Measurements from ENCODE around the gene RGS8.

RGS8 gene

DNA sequence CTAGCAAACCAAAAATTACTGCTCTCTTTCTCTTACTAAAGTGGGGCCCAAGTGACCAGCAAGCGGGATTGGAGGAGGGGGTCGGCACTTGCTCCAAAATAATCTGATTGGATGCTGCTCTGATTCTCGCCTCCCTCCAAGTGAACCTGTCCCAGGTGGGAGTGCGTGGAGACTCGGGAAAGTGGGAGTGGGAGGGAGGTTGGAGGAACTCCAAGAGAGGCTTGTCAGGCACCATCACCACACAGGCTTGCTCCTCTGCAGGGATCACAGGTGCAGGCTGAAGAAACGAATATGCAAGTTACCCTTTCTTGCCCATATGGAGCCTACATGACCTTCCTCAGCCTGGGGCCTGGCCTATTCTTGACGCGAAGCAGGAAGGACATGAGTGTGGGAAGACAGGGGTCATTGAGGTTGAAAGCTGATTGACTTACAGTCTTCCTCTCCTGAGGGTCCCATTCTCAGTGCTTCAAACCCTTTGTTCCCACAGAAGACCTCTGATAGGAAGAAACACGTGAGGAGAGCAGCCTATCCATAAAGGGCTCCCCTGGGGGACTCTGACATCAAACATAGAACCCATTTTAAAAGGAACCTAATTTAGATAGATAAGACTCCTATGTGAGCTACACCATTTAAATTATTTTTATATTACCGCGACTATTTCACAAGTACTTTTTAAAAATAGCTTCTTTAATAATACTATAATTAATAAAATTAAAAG lies 14.2 kb downstream of the RGS8 start:
- no peak for DNase-seq

DNA sequence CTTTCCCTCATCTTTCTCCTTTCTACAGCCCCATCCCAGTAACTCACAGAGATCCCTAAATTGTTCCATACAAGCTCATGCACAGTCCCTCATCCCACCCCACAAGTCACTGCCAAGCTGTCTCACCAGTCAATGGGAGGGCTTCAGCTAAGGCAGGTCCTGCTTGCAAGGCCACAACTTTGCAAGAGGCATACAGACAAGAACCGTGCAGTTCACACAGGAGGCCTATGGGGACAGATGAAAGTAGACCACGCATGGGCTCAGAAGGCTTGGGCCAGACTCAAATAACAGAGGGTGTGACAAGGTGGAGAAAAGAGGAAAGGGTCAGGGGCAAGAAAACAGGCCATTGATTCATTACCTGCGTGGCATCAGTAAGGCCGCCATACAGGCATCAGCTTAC lies 15.1 kb downstream of the RGS8 start:
- DNase-seq = no peak

DNA sequence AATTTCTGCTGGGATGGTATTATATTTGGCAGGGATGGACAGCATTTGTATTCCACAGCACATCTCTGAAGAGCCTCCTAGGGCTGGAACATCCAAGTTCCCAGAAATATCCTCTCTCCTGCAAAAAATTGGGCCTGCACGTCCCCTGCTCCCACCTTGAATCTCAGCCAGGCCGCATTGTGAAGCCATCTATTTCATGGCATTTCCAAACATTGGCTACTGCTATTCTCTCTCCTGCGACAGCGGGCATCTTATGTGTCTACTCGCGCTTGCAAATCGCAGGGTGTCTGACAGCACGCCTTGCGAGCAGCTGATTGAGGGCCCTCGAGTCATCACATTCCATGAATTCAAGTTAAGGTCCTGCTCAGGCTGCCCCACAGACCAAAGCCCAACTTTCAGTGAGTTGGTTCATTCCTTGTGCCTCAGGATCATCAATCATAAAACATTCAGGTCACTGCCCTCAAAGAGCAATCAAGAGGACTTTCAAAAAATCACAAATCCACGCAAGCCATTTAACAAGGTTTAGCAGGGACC lies 15.8 kb downstream of the RGS8 start:
- no peak for DNase-seq

DNA sequence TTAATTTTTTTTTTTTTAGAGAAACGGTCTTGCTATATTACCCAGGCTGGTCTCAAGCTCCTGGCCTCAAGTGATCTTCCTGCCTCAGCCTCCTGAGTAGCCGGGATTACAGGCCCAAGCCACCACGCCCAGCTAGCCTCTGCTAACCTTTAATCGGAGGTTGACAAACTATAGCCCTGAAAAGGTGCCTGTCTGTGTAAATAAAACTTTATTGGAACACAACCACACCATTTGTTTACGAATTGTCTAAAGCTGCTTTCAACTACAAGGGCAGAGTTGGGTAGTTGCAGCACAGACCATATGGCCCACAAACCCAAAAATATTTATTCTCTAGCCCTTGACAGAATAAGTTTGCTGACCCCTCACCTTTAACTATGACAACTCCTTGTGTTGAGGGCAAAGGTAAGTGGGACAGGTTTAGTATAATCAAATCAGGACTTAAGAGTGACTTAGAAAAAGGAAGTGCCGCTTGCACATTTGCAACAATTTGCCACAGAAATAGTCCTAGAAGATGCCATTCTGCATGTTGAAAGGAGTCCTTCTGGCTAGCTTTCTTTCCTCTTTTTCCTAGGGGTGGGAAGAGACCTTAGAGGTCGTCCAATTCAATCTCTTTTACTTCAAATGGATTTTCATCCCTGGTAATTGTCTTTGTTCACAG lies 16.4 kb downstream of the RGS8 start:
- no peak for DNase-seq

DNA sequence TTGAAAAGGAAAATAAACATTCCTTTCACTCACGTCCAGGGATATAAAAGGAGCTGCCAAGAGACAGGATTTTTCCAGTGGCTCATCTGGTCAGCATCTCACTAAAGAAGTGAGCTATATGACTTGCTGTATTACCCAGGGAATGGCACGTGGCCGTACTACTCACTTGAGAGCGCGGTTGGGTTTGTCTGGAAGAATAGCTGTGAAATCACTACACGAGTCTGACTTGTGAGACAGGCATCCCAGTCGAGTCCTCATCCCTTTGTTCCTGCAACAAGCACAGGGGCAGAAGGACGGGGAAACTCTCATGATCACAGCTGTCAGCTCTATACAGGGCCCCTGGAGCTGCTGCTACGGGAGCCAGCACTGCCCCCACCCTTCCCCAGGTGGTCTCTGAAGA lies 17.7 kb downstream of the RGS8 start:
- no peak for DNase-seq

DNA sequence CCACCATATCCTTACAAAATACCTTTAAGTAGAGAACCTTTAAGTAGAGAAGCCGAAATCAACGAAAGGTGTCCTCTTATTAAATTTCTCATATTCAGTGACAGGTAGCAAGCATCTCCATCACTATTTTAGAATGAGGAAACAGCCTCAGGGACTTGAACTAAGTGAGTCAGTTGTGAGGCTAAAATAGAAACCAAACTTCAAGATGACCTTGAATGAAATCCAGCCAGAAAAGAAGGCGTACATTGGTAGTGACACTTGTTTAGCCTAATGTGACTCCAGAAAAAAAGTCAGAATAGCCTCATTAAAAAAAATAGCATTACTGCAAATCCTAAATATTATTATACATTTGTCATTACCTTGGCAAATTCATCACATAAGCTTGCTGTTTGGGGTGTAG lies 20.1 kb downstream of the RGS8 start:
- DNase-seq = no peak

DNA sequence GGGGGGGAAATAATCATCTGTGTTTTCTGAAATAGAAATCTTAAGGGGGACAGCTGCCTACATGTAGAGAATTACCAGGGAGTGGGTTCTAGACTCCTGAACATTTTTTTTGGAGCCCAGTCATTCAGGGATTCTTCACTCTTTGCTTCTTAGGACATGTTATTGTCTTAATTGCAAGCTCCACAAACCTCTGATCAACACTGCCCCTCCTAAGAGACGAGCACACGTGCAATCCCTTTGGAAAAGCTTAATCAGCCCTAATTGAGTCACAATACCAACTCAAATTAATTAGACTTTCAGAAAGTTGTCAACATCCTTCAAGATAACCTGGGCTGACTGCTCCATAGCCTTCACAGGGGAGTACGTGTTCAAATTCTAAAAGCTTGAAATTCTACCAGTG lies 21.4 kb downstream of the RGS8 start:
- DNase-seq = no peak

DNA sequence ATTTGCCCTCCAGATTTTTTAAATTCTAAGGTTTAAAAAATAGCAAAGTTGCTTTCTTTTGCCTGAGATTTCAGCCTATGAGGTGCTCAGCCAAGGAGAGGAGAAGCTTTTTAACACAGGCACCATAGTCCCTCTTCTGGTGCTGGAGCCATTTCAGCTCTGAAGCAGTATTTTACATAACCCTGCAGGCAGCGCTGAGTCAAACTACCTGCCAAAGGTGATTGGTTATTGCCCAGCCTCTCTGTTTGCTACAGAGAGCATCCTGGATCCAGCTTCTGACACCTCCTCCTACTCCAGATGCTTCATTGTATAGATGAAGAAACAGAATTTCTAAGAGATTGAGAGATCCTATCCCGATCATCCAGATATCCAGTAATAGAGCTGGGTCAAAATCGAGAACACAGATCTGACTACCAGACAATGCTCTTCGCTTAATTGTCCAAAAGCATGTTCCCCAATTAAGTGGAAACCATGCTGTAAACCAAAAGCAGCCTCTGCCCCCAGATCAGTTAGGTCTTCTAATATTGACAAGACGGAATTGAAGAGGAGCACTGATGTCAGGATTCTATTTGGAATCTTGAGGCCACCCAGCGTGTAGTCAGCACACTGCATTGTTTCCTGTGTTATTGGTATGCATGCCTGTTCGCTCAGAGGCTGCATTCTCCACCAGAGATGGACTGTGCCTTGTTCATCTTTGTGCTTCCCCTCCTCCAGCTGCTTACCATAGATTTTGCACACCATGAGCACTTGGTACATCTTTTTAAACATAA lies 22.1 kb downstream of the RGS8 start:
- no peak for DNase-seq

DNA sequence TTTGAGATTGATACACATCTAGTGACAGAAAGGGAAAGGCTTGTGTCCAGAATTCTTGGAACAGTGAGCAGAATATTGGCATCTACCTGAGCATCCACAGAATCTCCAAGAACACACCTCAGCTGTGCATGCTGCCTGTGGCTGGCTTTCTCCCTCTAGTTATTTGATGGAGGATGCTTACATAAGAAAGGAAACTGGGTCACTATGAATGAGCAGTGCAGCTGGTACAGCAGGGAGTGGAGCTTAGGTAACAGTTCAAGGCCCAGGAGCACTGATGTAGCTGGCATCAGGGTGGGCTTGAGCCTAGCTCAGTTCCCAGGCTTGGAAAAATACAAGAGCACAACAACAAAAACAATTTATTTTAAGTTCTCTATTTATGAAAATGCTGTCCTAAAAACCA lies 26.3 kb downstream of the RGS8 start:
- DNase-seq = no peak

DNA sequence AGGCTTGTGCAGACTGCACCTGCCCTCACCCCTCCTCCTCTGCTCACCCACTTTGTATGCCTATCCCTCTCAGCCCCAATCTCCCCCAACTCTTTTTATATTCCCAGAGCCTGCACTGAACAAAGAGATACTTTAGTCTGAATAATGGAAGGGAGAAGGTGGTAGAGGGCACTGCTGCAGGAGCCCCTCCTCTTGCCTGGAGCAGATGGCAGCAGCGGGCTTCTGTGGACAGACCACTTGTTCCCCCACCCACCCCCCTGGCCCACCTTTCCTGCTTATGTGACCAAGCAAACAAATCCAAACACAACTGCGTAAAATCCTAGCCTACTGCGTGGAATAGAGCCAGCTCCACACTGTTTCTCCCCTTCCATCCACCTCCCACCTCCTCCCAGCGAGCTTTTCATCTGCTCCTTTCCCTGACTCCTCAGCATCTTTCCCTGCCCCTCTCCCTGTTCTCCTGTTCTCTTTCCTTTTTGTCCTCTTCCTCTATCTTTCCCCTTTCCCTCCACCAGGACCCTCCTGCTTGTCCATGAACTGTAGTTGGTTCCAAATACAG lies 27.5 kb downstream of the RGS8 start:
- no peak for DNase-seq

DNA sequence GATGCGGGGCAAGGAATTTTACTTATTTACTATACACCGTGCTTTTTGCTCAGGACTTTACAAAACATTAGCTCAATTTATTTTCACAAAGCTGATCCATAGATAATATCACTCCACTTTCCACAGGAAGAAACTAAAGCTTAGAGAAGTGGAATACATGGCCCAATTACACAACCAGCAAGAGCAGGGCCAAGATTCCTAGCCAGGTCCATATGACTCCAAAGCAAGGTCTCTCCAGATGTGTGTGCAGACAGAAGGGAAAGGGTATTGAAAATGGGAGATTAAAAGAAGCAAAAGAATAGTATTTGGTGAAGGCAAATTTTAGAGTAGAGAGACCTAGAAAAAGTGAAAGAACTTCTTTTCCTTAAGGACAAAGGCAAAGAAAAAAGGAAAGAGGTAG lies 30.4 kb downstream of the RGS8 start:
- no peak for DNase-seq

DNA sequence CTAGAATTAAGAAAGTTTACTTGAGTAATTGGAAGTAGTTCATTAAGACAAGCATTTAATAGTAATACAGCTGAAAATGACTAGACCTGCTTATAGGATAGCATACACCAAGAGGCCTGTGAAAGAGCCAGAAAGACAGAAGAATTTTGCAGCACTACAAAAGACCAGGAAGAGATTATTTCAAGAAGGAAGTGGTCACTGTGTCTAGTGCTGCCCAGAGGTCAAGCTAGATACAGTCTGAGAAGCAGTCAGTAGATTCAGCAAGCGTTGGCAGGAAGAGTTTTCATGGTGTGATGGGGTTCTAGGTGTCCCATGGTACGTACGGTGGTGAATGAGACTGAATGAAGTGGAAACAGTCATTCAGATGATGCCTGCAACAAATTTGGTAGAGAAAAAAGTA lies 31.5 kb downstream of the RGS8 start:
- no peak for DNase-seq

DNA sequence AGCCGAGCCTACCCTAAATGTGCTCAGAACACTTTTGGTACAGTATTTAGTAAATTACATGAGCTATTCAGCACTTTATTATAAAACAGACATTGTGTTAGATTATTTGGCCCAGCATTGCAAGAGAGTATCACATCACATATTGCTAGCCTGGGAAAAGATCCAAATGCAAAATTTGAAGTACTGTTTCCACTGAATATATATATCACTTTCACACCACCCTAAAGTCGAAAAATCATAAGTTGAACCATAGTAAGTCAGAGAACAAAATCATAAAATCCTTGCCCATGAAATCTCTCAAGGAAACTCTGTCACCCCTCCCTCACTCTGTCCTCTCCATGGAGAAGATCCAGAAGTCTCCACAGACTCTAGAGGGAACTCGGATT lies 33.1 kb downstream of the RGS8 start:
- DNase-seq = no peak

DNA sequence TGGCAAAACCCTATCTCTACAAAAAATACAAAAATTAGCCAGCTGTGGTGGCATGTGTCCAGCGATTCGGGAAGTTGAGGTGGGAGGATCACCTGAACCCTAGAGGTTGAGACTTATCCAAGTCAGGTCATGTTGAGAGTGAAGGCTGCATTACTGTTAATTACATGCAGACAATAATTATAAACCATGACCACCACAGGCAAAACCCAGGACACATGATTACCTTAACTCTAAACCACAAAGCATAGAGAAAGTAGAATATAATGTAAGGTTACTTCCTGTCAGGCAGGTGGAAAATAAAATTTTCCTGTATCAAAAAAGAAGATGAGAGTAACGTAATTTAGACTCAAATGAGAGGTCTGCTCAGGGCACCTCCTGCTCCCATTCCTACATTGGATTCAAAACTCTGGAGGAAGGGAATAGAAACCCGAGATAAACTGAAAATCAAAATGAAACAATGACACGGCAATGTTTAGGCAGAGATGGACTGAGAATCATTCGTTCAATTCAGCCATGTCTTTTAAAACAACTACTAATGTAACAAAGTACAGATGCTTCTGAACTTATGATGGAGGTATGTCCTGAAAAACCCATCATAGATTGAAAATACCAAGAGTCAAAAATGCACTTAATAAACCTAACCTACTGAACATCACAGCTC lies 33.6 kb downstream of the RGS8 start:
- DNase-seq = no peak

DNA sequence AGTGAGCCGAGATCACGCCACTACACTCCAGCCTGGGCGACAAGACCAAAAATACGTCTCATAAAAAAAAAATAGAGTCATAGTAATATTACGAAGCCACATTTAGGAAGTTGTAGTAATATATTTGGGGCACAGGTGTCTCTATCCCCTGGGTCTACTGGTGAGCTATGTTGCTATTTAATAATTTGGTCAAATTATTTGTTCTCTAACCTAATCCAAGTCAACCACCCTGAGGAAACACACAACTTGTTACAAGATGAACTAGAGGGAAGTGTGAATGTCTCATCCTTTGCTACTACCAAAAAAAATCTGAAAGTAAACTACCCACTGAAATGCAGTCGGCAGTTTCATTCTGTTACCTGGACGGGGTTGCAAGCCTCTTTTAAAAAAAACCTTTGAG lies 35.3 kb downstream of the RGS8 start:
- no peak for DNase-seq

DNA sequence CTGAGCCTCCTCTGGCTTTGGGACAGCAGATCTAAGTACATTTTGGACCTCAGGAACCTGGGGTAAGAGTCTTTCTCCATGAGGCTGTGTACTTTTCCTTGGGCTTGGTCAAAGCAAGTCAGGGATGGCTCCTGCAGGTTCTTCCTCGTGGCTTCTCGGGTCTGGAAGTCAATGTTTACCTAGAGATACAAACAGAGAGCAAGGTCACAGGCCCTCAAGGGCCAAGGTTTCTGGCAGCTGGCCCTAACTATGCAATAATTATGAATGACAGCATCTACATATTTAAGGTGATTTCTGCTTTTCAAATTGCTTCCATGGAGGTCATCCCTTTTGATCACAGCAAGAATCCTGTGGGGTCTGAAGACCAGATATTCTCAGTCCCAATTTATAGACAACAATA lies 37.6 kb downstream of the RGS8 start:
- DNase-seq = no peak

DNA sequence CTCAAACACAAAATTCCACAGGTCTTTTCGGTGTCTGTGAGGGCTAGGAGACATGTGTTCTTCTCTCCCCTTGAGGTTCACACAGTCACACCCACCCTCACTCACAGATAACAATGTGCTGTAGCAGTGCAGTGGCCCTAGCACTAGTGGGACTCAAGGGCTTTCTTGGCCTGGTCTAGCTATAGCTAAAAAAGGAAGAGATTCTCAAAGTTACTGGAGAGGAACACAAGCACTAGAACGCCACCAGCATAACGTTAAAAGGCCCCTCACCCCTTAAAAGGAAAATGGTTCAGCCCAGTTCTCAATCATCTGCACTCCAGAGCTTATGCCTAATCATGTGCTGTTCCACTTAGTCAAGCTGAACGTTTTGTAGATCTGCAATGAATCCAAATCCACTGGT lies 39.5 kb downstream of the RGS8 start:
- no peak for DNase-seq

DNA sequence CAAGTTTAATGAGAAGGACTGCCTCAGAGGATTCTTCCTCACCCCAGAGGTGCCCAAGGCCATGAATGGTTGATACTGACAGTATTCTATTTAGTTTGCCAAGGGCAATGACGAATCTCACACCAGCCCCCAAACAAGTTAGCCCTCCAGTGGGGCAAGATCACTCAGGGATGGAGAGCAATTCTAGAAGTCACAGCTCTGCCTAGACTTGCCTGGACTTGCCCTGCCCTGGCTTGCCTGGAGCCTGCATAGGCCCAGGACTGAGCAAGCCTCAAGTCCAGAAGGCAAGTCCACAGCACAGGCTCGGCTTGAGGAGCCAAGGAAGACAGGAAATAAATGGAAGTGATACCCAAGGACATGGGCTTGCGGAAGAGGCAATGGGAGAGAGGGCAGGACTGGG lies 40.7 kb downstream of the RGS8 start:
- no peak for DNase-seq

DNA sequence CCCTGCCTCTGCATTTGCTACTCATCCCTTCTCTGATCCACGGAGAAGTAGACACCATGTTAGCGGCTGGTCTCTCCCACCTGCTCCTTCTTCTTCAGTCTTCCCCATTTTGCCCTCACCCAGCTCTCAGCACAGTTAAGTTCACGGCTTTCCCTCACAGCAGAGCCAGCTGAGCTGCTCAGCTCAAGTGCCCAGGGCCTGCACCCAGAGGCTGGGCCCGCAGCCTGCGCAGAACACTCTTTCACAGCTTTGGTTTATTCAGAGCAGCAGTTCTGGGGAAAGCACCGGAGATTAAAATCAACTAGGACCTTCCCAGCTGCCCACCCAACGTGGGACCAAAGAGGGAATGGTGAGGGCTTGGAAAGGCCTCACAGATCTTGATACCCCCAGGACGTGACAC lies 41.9 kb downstream of the RGS8 start:
- DNase-seq = no peak

DNA sequence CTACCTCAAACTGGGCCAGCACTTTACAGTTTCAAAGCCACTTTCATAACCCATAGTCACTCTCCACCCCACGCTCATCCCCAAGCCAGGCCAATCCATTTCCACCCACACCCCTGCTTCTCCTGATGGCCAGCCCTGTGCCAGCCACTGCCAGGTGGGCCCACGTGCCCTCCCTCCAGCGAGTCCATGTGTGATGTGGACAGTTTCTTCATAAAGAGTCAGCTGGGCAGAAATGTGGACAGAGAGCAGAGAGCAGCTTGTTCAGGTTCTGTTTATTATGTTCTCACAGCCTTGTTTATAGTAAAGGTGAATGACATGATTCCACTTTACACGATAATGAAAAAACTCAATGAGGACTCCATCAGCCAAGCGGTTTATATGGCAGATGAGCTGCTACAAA lies 42.8 kb downstream of the RGS8 start:
- DNase-seq = no peak

DNA sequence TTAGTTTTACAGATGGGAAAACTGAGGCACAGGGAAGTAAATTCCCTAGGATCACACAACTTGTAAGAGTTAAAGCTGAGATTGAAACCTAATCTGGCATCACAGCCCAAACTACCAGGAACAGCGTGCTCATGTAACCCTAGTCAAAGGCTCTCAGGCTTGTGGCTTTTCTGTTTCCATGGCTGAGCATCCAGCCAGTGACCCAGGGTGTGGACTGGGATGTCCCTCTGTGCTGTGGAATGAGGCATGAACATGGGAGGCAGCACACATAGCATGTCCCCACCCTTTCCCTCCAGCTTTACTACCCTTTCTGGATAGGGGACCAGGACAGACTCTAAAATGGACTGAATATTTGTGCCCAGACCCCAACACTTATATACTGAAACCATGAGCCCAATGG lies 45.1 kb downstream of the RGS8 start:
- no peak for DNase-seq

DNA sequence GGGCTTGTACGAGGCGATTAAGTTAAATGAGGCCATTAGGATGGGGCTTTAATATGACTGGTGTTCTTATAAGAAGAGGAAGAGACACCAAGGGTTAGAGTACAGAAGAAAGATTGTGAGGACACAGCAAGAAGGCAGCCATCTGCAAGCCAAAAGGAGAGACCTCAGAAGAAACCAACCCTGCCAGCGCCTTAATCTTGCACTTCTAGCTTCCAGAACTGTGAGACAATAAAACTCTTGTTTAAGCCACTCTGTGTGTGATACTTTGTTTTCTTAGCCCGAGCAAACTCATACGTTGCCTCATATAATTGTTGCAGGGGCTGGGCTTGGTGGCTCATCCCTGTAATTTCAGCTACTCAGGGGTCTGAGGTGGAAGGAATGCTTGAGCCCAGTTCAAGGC lies 46.6 kb downstream of the RGS8 start:
- DNase-seq = no peak

DNA sequence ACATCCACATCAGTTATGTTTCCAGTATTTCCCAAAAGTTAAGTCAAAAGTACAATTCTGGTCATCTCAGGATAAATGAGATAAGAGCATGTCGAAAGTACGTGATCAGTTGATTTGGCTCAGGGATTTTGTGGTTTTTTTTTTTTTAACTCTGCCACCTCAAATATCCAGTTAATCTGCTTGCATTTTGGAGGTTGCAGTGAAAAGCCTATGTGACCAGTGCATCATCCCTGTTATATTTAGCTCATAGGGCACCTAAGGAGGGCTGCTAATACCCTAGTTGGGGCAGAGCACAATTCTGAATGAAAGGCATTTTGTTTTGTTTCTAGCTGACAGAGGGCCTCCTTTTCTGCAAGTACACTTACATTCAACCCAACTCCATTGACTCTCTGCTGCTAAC lies 48.5 kb downstream of the RGS8 start:
- DNase-seq = no peak

Measured in NCI-H1417 treated with DMSO at 0.1 percent for 48 hours (cell line).